Measurements from ENCODE around the gene FRMD4A. TPM values are rescaled to one million over a fixed set of nuclear protein-coding genes. Genes with fewer than 3 reads are reported as not detected.

The FRMD4A gene
- total RNA-seq, 1 experiment from 2014 or later = 7.1 TPM

- no peak overlapping the region for H3K4me3 ChIP-seq (ENCODE audit: low read length)
Observed at GRCh38 chr10:14294347-14295059, 36.2 kb downstream of the FRMD4A start.

GRCh38 chr10:14293526-14293925 lies 37.2 kb downstream of the FRMD4A start:
- H3K4me2 ChIP-seq (ENCODE audit: low read length) = no peak overlapping the region
- H3K9me2 ChIP-seq (replicated peaks; ENCODE audit: low read length) = no peaks in the 10 kb centered on the region
- ChIA-PET POLR2A (ENCODE audit: unreplicated experiment) (no interaction called here), CTCF (no interaction called here)
- TF ChIP-seq EZH2phosphoT487 (IDR thresholded peaks at IDR 0.05; ENCODE audit: borderline replicate concordance, low read length) (no peak), CTCF (conservative IDR thresholded peaks at IDR 0.05; ENCODE audit: low read depth, low read length) (no peak), EZH2 (IDR thresholded peaks at IDR 0.05; ENCODE audit: low read length, unreplicated experiment) (no peak)
- BruUV-seq (replicated peaks) = no TSS peak
- no peaks in the 10 kb centered on the region for H3F3A ChIP-seq (ENCODE audit: low read length, unreplicated experiment)
- no peaks in the 10 kb centered on the region for H3K36me3 ChIP-seq (ENCODE audit: low read depth, low read length)
- no peak overlapping the region for H2AFZ ChIP-seq (ENCODE audit: low read length)
- intact Hi-C loops (cut with micrococcal nuclease) = no loop called here
- H4K20me1 ChIP-seq (ENCODE audit: low read length) = no peaks in the 10 kb centered on the region
- no peaks in the 10 kb centered on the region for H3K4me1 ChIP-seq (ENCODE audit: insufficient read depth, low read length)
- ATAC-seq (no peak), DNase-seq (peak; percentile 4)
- no peaks in the 10 kb centered on the region for H3K79me2 ChIP-seq (ENCODE audit: low read length)
- H3K9me3 ChIP-seq (ENCODE audit: low read length) = no peaks in the 10 kb centered on the region
- no peak overlapping the region for H3K27ac ChIP-seq (ENCODE audit: low read length)
- H3K27me3 ChIP-seq (ENCODE audit: low read length) = no peaks in the 10 kb centered on the region
- H3K4me3 ChIP-seq (ENCODE audit: low read length) = no peak overlapping the region
- no peak overlapping the region for H3K9ac ChIP-seq (ENCODE audit: low read length)

More at GRCh38 chr10:14294347-14295059, 36.2 kb downstream of the FRMD4A start:
- ATAC-seq (no peak), DNase-seq (no peak)
- Histone ChIP-seq H2AFZ (ENCODE audit: low read length) (no peak overlapping the region), H3K27me3 (ENCODE audit: low read length) (no peaks in the 10 kb centered on the region), H3K4me1 (ENCODE audit: insufficient read depth, low read length) (no peaks in the 10 kb centered on the region), H3K79me2 (ENCODE audit: low read length) (no peaks in the 10 kb centered on the region), H3K27ac (ENCODE audit: low read length) (no peak overlapping the region), H3F3A (ENCODE audit: low read length, unreplicated experiment) (no peaks in the 10 kb centered on the region), H3K9me2 (replicated peaks; ENCODE audit: low read length) (no peaks in the 10 kb centered on the region), H3K4me2 (ENCODE audit: low read length) (no peak overlapping the region), H3K9ac (ENCODE audit: low read length) (no peak overlapping the region), H4K20me1 (ENCODE audit: low read length) (no peaks in the 10 kb centered on the region), H3K36me3 (ENCODE audit: low read depth, low read length) (no peaks in the 10 kb centered on the region), H3K9me3 (ENCODE audit: low read length) (no peaks in the 10 kb centered on the region)
- CTCF ChIA-PET = no interaction called here
- TF ChIP-seq EZH2 (IDR thresholded peaks at IDR 0.05; ENCODE audit: low read length, unreplicated experiment) (no peak), EZH2phosphoT487 (IDR thresholded peaks at IDR 0.05; ENCODE audit: borderline replicate concordance, low read length) (no peak), CTCF (conservative IDR thresholded peaks at IDR 0.05; ENCODE audit: low read depth, low read length) (no peak)
- POLR2A ChIA-PET (ENCODE audit: unreplicated experiment) = no interaction called here
- BruUV-seq (replicated peaks) = no TSS peak
- intact Hi-C loops (cut with micrococcal nuclease) = no loop called here

- Histone ChIP-seq H3K79me2 (ENCODE audit: low read length) (no peaks in the 10 kb centered on the region), H3K4me3 (ENCODE audit: low read length) (no peak overlapping the region), H3F3A (ENCODE audit: low read length, unreplicated experiment) (no peaks in the 10 kb centered on the region), H3K9me2 (replicated peaks; ENCODE audit: low read length) (no peaks in the 10 kb centered on the region), H2AFZ (ENCODE audit: low read length) (no peak overlapping the region), H3K4me1 (ENCODE audit: insufficient read depth, low read length) (no peaks in the 10 kb centered on the region), H3K27ac (ENCODE audit: low read length) (no peak overlapping the region), H3K4me2 (ENCODE audit: low read length) (no peak overlapping the region), H4K20me1 (ENCODE audit: low read length) (no peaks in the 10 kb centered on the region), H3K9ac (ENCODE audit: low read length) (no peak overlapping the region), H3K36me3 (ENCODE audit: low read depth, low read length) (no peaks in the 10 kb centered on the region), H3K27me3 (ENCODE audit: low read length) (no peaks in the 10 kb centered on the region), H3K9me3 (ENCODE audit: low read length) (no peaks in the 10 kb centered on the region)
- CTCF ChIA-PET = no interaction called here
- no TSS peak for BruUV-seq (replicated peaks)
- intact Hi-C loops (cut with micrococcal nuclease) = no loop called here
- no peak for ATAC-seq
- TF ChIP-seq EZH2phosphoT487 (IDR thresholded peaks at IDR 0.05; ENCODE audit: borderline replicate concordance, low read length) (no peak), EZH2 (IDR thresholded peaks at IDR 0.05; ENCODE audit: low read length, unreplicated experiment) (no peak), CTCF (conservative IDR thresholded peaks at IDR 0.05; ENCODE audit: low read depth, low read length) (no peak)
- POLR2A ChIA-PET (ENCODE audit: unreplicated experiment) = interaction anchor here (0.6 kb wide), 1 partner anchor 9 kb away, joined by 3 read pairs; no protein-coding TSS in a partner anchor
- DNase-seq = no peak
Observed at GRCh38 chr10:14291296-14291695, 39.4 kb downstream of the FRMD4A start.
